ENCODE data around the gene EGFLAM.

The EGFLAM gene

DNA sequence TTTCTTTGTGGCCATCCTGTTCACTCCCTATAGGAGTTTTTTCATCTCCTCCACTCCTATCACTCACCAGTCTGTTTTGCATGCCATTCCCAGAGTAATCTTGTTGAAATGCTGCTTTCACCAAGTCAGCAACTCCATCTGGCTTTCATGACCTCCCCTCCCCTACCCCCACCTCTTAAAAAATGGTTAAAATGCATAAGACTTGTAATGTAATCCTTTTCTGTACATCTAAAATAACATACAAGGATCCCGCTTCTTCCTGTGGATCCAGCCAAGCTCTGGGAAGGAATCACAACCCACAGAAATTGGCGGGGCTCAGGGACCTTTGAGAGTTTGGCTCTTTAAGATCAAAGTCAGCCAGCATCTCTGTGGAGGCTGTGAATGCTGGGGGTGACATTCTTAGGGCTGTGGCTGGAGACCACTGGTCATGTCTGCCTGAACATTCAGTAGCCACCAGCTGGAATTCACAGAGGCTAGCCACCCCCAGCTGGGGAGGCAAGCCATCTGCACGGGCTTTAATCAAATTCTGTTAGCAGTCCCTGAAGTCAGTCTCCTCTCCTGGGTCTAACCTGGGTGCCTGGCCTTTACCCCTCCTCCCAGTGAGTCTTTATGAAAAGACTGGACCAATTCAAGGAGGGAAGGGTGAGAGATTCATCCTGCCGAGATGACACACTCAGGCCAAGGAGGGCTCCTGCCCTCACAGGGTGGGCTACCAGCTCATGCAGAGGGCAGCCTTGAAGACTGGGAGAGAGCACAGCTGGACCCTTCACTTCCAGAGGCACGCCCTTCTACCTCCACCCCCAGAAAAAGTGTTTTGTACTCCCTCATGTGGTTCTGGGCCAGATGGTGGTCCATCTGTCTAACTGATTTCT is 165.2 kb downstream of the EGFLAM start:
- no peak for DNase-seq

DNA sequence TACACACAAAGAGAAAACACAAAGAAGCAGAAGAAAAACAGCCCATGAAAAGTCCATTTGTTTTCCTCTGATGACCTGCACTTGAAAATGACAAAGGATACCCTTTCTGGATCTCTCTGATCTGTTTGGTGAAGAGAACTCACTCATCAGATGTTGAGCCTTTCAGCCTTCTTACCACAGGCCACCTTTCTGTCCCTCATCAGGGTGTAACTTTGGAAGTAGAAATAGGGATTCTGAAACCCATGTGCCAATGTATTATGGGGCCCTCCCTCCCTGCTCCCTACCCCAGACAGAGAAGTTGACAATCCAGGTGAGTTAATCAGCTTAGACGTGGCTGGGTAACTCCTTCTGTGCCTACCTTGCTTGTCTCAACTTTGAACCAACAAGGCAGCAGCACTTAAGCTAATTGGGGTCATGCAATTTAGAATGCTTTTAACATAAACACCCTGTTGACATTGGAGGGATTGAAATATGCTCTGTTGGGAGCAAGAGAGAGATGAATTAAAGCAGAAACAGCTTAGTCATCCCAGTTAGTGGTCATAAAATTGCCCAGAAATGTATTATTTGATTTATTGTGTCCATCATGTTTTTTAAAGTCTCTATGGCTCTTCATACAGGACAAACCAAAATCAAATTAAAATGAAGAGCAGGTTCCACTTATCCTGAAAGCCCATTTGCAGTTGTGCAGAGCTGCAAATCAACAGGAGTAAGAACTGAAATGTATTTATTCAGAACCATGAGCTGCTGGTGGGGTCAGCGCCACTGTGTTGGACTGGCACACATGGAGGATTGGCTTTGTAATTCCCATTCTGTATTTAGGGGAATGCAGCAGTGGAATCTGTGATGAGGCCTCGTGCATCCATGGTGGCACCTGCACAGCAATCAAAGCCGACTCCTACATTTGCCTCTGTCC is 166.0 kb downstream of the EGFLAM start:
- no peak for DNase-seq

DNA sequence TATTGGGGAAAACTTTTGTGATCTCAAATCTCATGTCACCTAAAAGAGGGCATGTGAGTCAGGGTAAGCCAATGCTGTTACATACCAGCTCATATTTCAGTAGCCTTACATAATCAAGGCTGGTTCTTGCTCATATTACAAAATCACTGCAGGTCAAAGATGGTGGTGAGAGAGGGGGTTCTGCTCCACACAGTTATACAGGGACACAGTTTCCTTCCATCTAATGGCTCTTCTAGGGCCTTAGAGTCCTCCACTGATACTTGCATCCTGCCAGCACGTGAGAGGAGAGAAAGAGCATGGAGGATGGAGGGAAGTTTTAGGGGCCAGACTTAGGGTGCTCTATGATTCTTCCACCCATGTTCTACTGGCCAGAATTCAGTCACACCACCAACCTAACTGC is 168.1 kb downstream of the EGFLAM start:
- DNase-seq: no peak

DNA sequence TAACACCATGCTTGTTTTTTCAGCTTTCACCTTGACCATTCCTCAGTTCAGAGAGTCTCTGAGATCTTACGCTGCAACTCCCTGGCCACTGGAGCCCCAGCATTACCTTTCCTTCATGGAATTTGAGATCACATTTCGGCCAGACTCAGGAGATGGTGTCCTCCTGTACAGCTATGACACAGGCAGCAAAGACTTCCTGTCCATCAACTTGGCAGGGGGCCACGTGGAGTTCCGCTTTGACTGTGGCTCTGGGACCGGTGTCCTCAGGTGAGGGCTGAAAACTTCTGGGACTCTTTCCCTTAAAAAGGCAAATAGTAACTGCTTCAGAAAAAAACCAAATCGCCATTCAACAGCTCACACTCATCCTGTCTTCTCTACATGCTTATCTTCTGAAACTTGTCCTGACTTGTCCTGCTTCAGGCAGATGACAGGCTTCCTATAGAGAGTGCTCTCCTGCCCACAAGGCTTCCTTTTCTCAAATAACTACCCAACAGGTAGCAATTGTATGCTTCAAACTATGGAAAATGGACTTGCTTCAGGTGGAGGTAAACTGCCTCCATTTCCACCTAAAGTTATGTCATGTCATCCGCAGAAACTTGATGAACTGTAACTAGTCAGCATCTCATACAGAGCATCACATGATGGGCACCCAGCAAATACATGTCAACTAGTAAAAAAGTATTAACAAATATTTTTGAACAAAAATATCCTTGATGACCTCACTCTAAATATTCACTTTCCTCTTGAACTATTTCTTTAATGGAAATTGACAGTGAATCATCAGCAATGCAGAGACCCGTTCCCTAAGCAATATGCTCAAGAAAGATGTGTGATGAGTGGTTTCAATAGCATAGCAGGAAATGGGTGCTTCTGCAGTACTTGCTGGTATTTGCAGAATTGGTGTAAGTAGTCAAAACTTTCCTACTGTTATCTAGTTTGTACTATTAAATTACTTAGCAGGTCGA is 168.9 kb downstream of the EGFLAM start:
- no peak for DNase-seq

DNA sequence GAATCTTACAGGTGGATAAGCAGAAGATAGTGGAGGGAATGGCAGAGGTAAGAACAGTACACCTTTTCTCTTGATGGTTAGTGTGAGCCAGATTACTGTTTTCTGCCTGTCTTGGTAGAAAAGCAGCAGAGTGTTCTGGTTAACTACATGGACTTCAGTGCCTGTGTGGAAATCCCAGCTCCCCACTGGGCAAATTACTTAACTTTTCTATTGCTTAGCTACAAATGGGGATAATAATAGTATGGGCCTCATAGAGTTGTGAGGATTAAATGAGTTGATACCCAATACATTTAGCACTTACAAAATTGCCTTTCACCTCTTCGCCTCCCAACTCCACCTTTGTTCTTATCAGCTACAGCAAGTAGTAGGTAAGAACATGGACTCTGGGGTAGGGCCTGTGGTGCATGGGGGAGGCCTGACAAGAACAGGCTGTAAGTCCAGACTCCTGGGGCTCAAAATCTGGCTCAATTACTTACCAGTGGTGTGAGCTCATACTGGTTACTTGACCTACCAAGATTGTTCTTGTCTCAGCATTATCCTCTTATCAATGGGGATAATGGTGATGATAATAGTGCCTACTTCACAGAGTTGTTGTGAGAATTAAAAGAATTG is 173.0 kb downstream of the EGFLAM start:
- DNase-seq: no peak

DNA sequence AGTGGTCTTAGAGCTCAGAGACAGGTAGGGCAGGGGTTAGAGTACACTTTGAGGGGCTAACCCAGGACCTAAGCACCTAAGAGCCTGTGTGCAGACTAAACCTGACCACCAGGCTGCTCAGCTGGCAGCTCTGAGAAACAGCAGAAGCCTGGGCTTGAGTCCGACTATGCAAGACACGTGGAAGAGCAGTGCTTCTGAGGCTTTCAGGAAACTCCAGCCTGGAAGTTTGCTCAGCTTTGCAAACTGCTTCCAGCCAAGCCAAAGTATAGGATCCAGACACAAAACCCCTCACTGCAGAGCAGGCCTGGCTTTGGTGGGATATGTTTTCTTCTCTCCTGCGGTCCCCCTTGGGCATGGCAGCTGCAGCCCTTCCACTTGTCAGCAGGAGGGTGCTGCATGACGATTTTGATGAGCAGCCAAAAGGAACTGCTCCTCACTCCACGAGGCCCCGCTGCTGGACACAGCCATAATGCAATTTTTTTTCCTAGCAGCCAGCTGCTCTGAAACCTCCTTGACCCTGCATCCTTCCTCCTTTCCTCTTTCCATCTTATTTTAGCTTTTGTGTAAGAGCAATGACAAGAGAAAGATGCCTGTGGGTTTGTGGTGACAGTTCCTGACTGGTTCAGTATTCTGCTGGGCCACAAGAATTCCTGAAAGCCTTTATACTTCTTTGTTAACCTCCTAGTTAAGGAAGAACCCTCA is 175.0 kb downstream of the EGFLAM start:
- DNase-seq: no peak

DNA sequence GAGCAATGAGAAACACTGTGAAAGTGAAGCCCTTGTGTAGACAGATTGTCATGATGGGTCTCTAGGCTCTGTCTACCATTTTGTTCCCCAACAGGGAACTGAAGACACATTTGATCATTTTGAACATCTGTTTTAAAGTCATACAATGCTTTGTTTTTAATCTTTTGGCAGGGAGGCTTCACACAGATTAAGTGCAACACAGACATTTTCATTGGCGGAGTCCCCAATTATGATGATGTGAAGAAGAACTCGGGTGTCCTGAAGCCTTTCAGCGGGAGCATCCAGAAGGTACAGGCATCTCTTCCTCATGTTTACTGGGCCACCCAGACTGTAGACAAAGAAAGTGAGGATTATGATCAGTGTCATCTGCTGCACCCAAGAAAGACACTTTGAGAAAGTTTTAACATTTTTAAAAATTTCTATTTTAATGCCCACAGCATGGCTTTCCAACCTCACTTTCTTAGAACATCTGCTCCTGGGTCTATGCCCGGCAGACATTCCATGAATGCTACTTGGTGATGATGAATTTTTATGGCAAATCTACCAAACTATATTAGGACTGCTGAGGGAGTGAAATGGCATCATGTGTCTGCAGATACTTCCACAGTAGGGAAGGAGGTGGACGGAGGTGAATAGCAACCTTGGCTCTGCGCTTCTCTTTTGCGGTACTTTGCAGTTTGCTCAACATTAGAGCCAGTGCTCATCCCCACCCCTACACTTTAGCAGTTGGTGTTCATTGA is 176.8 kb downstream of the EGFLAM start:
- DNase-seq: no peak

DNA sequence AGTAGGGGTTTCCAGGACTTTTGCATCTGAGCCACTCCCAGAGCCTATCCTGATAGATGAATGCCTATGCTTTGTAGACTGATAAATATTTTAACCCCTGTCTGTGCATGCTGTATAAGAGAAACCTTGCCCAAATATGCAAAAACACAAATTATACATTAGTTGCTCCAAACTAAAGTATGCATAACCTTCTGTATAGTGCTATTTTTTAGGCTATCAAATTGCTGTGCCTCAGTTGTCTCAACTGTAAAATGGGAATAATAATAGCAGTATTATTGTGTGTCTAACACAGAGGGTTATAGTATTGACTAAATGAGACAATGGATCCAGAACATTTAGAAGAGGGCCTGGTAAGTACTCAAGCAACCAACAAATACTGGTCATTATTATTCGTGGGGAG is 180.4 kb downstream of the EGFLAM start:
- DNase-seq: no peak

DNA sequence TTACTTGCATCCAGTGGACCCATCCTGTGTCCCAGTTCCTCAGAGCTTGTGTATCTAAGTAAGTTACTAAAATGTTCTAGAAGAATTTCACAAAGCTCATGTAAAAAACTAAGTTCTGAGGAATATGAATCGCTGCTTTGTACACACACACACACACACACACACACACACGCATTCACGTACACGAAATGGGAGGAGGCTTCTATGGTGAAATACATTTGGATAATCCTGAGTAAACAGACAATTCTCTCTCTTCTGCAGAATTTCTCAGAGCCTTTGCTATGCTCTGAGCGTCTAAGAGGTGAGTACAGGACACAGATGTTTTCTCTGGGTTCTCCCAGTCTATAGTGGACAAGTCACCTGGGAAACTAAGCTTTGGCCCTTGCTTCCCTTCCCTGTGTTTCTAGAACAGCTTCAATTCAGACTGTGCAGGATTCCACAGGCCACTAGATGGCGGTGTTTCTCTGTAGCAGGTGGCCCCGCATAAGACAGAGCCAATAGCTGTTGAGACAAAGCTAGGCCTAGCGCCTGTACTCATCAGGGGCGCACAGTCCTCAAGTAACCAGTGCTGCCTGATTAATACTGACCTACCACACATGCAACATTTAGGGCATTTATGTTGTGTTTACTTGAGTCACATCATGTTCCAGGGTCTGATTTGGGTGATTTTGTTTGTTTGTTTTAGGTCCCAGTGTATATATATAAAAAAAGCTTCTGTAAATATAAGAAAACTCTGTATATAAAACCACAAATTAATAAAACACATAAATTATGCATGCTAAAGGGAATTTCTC is 183.3 kb downstream of the EGFLAM start:
- DNase-seq: no peak

DNA sequence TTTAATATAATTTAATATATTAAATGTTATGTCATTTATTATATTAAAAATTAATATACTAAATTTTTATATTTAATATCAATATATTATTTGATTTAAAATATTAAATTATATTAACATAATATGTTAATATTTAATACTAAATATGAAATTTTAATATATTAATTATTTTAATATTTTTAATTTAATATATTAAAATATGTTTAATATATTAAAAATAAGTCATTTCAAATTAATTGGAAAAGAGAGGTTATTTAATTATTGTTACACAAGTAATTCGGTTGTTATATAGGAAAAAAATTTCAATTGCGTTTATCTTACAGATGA is 183.9 kb downstream of the EGFLAM start:
- no peak for DNase-seq

DNA sequence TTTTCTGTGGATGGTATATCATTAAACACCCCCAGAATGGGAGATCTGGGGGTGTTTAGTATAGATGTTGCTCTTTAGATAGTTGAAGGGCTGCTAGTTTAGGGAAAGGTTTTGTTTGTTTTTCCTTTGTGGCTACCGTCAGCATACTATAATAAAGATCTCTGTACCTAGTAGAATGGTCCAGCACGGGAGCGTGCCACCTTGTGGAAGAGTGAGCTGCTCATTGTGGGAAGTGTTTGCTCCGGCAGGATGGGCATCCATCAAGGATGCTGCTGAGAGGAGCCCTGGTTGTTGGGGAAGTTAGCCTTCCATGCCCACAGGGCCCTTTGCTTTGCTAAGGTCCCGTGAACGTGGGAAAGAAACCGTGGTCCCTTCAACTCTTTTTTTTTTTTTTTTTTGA is 185.0 kb downstream of the EGFLAM start:
- DNase-seq: no peak

DNA sequence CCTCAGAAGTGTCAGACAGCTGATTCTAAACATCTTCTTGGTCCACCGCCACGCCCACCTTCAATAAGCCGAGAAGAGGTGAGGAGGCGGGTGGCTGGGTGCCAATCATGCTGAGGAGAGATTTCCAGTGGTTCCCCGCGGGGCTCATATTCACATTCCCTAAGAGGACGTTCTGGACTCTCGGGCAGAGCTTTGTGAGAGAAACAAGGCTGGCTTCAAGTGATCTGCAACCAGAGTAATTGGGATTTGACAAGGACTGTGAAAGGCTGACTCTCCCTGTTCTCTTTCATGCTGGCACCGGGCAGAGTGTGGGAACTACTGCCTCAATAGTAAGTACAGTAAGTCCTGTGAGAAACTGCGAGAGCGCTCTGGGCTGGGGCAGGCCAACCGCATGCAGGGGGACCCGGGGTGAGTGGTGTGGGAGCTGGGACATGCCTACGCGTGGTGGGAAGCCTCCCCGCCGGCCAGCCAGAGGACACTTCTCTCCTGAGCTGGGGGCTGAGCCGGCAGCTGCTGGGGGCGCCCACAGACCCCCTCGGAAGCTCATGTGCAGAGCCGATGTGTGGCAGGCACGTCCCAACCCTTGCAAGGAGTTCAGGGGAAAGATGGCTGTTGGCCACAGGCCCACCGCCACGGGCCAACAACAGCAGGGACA is 187.1 kb downstream of the EGFLAM start:
- DNase-seq: peak; percentile 8

DNA sequence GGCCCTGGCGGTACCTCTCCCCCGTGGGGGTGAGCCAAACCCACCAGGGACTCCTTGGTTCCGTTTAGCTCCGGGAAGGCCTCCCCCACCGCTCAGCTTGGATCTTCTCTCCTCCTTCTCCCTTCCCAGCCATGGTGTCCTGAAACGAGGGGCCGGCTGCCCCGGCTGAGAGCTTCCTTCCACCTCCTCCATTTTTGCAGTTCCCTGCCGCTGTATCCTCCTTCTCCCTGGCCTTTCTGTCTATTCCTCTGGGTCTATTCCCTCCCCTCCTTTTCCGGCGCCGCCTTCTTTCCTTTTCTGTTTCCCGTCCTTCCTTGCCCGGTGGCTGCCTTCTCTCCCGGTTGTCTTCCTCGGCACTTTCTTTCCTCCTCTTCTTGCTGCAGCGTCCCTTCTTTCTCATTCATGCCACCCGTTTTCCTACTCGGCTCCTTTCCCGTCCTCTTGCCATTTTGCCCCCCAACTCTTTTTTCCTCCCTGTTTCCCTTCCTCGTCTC is 187.7 kb downstream of the EGFLAM start:
- no peak for DNase-seq

DNA sequence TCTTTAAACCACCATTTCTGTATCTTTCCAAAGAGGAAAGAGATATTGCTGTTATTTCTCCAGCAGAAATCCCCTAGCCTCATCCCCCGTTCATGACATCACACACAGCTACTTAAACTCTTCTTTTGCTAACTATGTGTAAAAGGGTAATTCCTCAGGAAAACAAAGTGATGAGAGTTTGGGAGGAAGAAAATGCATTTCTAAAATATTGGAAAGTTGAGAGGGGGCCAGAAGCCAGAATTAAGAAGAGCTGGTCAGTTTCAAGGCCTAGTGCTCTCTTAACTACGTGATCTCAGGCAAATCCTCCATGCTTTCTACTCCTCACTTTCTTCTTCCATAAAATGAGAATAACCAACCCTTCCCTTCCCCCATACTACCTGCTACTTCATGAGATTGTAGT is 188.7 kb downstream of the EGFLAM start:
- DNase-seq: no peak

DNA sequence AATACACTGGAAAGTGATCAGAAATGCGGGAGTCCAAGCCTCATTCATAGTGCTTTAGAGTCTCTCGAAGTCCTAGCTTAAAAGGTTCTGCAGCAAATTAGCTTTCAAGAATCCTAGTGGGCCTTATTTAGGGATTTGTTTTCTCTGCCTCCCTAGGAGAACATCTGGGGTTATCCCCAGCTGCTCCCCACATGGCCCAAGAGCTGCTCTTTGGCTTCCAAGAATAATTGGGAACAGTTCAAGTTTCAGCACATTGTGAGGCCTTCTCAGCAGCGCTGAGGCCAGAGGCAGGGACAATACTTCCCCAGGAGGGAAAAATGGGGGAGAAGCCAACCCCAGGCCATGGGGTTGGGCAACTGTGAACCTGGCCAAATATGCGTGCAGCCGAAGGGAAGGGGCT is 189.4 kb downstream of the EGFLAM start:
- no peak for DNase-seq

DNA sequence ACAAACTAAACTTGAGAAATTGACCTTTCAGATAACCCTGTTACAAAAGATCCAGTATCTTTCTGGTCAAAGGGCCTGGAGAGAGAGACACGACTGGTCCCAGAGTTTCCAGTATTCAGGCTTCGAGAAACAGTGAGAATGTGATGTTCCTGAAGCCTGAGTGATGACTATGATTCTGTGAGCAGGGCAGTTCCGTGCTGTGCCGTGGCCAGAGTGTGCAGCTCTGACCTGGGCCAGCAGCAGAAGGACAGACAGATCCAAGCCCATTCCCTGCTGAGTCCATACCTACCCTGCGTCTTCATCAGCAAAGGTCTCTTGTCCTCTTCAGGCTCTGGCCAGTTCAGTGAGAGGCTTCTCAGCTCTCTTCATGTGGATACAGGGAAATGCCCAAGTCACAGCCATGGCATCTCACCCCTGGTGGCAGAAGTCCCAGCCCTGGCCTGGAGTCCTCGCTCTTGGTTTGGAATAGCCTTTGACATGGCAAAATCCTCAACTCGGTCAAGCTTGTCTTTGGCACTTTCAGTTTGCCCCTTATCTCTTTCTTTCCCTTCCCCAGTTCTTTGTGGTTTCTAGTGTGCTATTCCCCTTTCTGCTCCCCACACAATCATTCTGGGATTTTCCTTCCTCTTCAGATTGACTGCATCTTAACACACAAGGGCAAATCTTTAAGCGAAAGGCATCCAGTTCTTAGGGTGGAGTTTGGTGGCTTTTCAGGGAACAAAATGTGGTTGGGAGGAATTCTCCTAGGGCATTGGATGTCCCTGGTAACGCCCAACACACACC is 190.4 kb downstream of the EGFLAM start:
- DNase-seq: no peak

DNA sequence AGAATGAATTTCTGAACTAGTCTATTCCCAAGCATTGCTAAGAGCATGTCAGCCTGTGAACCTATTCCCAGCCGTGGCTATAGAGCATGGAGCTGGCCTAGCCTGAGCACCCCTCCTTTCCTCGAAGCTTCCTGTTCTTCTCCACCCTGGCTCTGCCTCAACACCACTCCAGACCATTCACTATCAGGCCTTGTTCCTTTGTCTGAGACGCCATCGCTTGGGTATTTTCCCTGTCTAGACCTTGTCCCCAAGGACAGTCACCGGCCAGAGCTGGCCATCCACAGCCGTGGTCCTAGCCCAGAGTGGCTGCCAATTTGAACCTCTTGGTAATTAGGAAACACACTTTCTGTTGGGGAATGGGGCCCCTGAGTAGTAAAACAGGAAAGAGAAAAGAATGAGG is 192.3 kb downstream of the EGFLAM start:
- no peak for DNase-seq

DNA sequence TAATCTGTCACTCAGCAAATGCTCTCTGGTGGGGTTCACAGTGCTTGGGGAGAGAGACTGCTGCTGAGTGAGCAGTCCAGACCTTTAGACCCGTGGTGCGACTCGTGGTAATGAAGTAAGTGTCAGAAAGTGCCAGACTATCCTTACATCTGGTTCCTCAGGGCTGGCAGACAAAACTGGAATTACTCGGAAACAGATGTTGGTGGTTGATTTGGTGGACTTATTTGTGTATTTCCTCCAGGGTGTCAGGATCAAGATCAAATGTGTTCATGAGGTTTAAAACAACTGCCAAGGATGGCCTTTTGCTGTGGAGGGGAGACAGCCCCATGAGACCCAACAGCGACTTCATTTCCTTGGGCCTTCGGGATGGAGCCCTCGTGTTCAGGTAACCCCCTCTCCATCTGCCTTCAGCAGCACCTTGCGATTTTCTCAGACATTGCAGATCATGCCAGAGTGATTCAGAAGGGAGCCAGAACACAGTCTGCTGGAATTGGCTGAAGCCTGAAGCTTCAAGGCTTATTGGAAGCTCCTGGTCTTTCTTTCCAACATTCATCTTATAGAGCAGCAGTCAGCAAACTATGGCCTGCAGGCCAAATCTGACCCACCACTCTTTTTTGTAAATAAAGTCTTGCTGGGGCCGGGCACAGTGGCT is 192.8 kb downstream of the EGFLAM start:
- no peak for DNase-seq
